H1 (cell line): ENCODE results near the gene IQCM. TPM values are rescaled to one million over a fixed set of nuclear protein-coding genes. Genes with fewer than 3 reads are reported as not detected.

Source experiments
- CTCF ChIA-PET: fragments of 300-600 bp; sonication (Branson Sonifier 250); formaldehyde crosslinking; loops from one replicate; lab custom pipeline; 2021; ENCODE audit not compliant: partially characterized antibody; lab: Charles Lee
- POLR2A ChIA-PET: fragments of 300-600 bp; sonication (Branson Sonifier 250); formaldehyde crosslinking; loops from one replicate; lab custom pipeline; 2021; ENCODE audit warnings: inconsistent platforms; ENCODE audit not compliant: partially characterized antibody; lab: Charles Lee
- DNase-seq, 2 experiments: peaks; one replicate each; pipeline versions ENCODE4 v3.0.0 to v3.0.0-alpha.2; 2010 to 2022; ENCODE audit warnings: low spot score in 2 of 2, low read depth in 1 of 2, mixed read lengths in 1 of 2
- FAIRE-seq: peaks from 2 replicates; lab custom pipeline; 2011; peaks lifted over from hg19 to GRCh38; lab: Jason Lieb, UNC
- H2AFZ ChIP-seq: 2 replicates; pipeline ENCODE4 v1.8.1; 2012; ENCODE audit warnings: low read length, inconsistent platforms
- H2AK5ac ChIP-seq: 2 replicates; pipeline ENCODE4 v1.6.1; 2013; ENCODE audit warnings: low read depth, low read length
- H2BK120ac ChIP-seq: replicated peaks from 2 replicates; pipeline ENCODE3; 2013; ENCODE audit warnings: low read depth, low read length, inconsistent platforms
- H2BK12ac ChIP-seq: 2 replicates; pipeline ENCODE4 v1.6.1; 2013; ENCODE audit warnings: low read depth, low read length
- H2BK15ac ChIP-seq: 2 replicates; pipeline ENCODE4 v1.6.1; 2013; ENCODE audit warnings: low read length
- H2BK20ac ChIP-seq: 2 replicates; pipeline ENCODE4 v1.6.1; 2013; ENCODE audit warnings: low read length
- H2BK5ac ChIP-seq: 2 replicates; pipeline ENCODE4 v1.6.1; 2013; ENCODE audit warnings: low read depth, low read length
- H3K14ac ChIP-seq: 2 replicates; pipeline ENCODE4 v1.6.1; 2013; ENCODE audit warnings: inconsistent platforms; ENCODE audit not compliant: insufficient read length
- H3K18ac ChIP-seq: 2 replicates; pipeline ENCODE4 v1.6.1; 2013; ENCODE audit warnings: low read length; ENCODE audit errors: extremely low read depth
- H3K23ac ChIP-seq: 2 replicates; pipeline ENCODE4 v1.6.1; 2013; ENCODE audit warnings: inconsistent platforms; ENCODE audit not compliant: insufficient read length
- H3K23me2 ChIP-seq: 2 replicates; pipeline ENCODE4 v1.6.1; 2013; ENCODE audit warnings: low read depth, low read length
- H3K27ac ChIP-seq: 2 replicates; pipeline ENCODE4 v1.6.1; 2011; ENCODE audit warnings: low read depth, low read length, inconsistent platforms
- H3K27me3 ChIP-seq, 4 experiments: replicated peaks in 1 of 4; 1 replicate in 1 of 4; 2 replicates in 3 of 4; pipeline versions ENCODE4 v1.6.1 to v1.8.1; 2011 to 2013; ENCODE audit warnings: low read length in 3 of 4, mild to moderate bottlenecking in 3 of 4, inconsistent platforms in 2 of 4, mixed read lengths in 2 of 4, moderate library complexity in 1 of 4; ENCODE audit not compliant: control insufficient read depth in 3 of 4, insufficient read depth in 3 of 4; ENCODE audit errors: extremely low read depth in 1 of 4
- H3K36me3 ChIP-seq, 4 experiments: 2 replicates each; pipeline versions ENCODE4 v1.6.1 to v1.8.1; 2011 to 2013; ENCODE audit warnings: mild to moderate bottlenecking in 4 of 4, low read length in 3 of 4, moderate library complexity in 2 of 4, control low read depth in 1 of 4, inconsistent platforms in 1 of 4; ENCODE audit not compliant: insufficient read depth in 4 of 4, control insufficient read depth in 2 of 4
- H3K4ac ChIP-seq: replicated peaks from 2 replicates; pipeline ENCODE3; 2013; ENCODE audit warnings: low read length, low read depth, mixed read lengths, inconsistent platforms; ENCODE audit not compliant: insufficient read length
- H3K4me1 ChIP-seq, 4 experiments: replicated peaks in 1 of 4; 1 replicate in 1 of 4; 2 replicates in 3 of 4; pipeline versions ENCODE4 v1.6.1 to v1.8.1; 2011 to 2013; ENCODE audit warnings: low read length in 3 of 4, inconsistent platforms in 2 of 4, mixed read lengths in 1 of 4; ENCODE audit not compliant: insufficient read depth in 4 of 4, control insufficient read depth in 3 of 4
- H3K4me2 ChIP-seq, 2 experiments: 2 replicates each; pipeline versions ENCODE4 v1.6.1 to v1.8.1; 2011 to 2013; ENCODE audit warnings: low read depth in 2 of 2, low read length in 2 of 2, control low read depth in 1 of 2, inconsistent platforms in 1 of 2, mild to moderate bottlenecking in 1 of 2; ENCODE audit not compliant: insufficient read depth in 1 of 2
- H3K4me3 ChIP-seq, 4 experiments: fragments of 200-600, 300-600 bp in 1 of 4; sonication (generic), shearing (Covaris generic), sonication (Bioruptor Twin) in 1 of 4; 2 replicates each; pipeline versions ENCODE4 v1.5.1 to v1.8.1; 2011 to 2016; ENCODE audit warnings: low read length in 4 of 4, low read depth in 3 of 4, control low read depth in 2 of 4, inconsistent platforms in 2 of 4, mild to moderate bottlenecking in 2 of 4, mixed read lengths in 1 of 4, moderate library complexity in 1 of 4; ENCODE audit not compliant: insufficient read depth in 2 of 4; ENCODE audit errors: extremely low read depth in 1 of 4
- H3K56ac ChIP-seq: replicated peaks from 2 replicates; pipeline ENCODE3; 2013; ENCODE audit warnings: low read depth, mild to moderate bottlenecking, mixed read lengths, low read length, inconsistent platforms; ENCODE audit not compliant: insufficient read length
- H3K79me1 ChIP-seq: 2 replicates; pipeline ENCODE4 v1.6.1; 2013; ENCODE audit warnings: low read depth, low read length, control low read depth
- H3K79me2 ChIP-seq, 2 experiments: 2 replicates each; pipeline versions ENCODE4 v1.6.1 to v1.8.1; 2012 to 2013; ENCODE audit warnings: low read length in 2 of 2, mild to moderate bottlenecking in 2 of 2, inconsistent platforms in 1 of 2; ENCODE audit not compliant: insufficient read depth in 2 of 2, control insufficient read depth in 1 of 2
- H3K9ac ChIP-seq, 4 experiments: replicated peaks in 1 of 4; 1 replicate in 1 of 4; 2 replicates in 3 of 4; pipeline versions ENCODE4 v1.6.1 to v1.8.1; 2011 to 2013; ENCODE audit warnings: low read depth in 3 of 4, low read length in 3 of 4, control low read depth in 2 of 4, mild to moderate bottlenecking in 2 of 4, moderate library complexity in 2 of 4, inconsistent platforms in 1 of 4; ENCODE audit errors: extremely low read depth in 1 of 4
- H3K9me3 ChIP-seq, 2 experiments: 2 replicates each; pipeline versions ENCODE4 v1.6.1 to v1.8.1; 2012 to 2013; ENCODE audit warnings: mild to moderate bottlenecking in 2 of 2, moderate library complexity in 2 of 2, control low read depth in 1 of 2, inconsistent platforms in 1 of 2, low read depth in 1 of 2, low read length in 1 of 2, mixed read lengths in 1 of 2; ENCODE audit not compliant: insufficient read depth in 2 of 2
- H4K20me1 ChIP-seq, 2 experiments: replicated peaks in 1 of 2; 2 replicates each; pipeline versions ENCODE3 to v1.8.1; 2011 to 2013; ENCODE audit warnings: inconsistent platforms in 2 of 2, low read length in 2 of 2, mild to moderate bottlenecking in 1 of 2; ENCODE audit not compliant: insufficient read depth in 2 of 2, control insufficient read depth in 1 of 2
- H4K5ac ChIP-seq: 2 replicates; pipeline ENCODE4 v1.6.1; 2013; ENCODE audit warnings: low read length, low read depth, mixed read lengths, inconsistent platforms; ENCODE audit not compliant: insufficient read length
- H4K8ac ChIP-seq: 2 replicates; pipeline ENCODE4 v1.8.0; 2013; ENCODE audit warnings: mild to moderate bottlenecking, moderate library complexity, low read length, inconsistent platforms; ENCODE audit not compliant: insufficient read depth; ENCODE audit errors: extremely low read depth
- H4K91ac ChIP-seq: replicated peaks from 2 replicates; pipeline ENCODE3; 2013; ENCODE audit warnings: low read length, mixed read lengths, inconsistent platforms; ENCODE audit not compliant: insufficient read length
- POU5F1 ChIP-seq: IDR thresholded peaks from 2 replicates; pipeline ENCODE4 v1.6.1; 2011; ENCODE audit warnings: low read depth, mild to moderate bottlenecking, low read length, moderate library complexity
- SUZ12 ChIP-seq: fragments of 200-600 bp; sonication (generic); IDR thresholded peaks from 2 replicates; pipeline ENCODE4 v1.6.1; 2012; ENCODE audit warnings: mild to moderate bottlenecking, inconsistent platforms, low read length, moderate library complexity, mixed read lengths
- TEAD4 ChIP-seq: IDR thresholded peaks from 2 replicates; pipeline ENCODE4 v1.6.1; 2012; ENCODE audit warnings: low read depth, low read length, inconsistent platforms, mixed read lengths
- WGBS, 2 experiments: shearing (Covaris generic) in 1 of 2; methylation state at CpG; one replicate each; pipeline versions ENCODE4 v1.1.6 to v1.1.7; 2013 to 2015; ENCODE audit warnings: low lambda C conversion rate in 2 of 2, mixed read lengths in 2 of 2, inconsistent platforms in 1 of 2, low coverage in 1 of 2, missing lambda C conversion rate in 1 of 2; ENCODE audit not compliant: insufficient replicate concordance in 2 of 2, insufficient coverage in 1 of 2, insufficient read length in 1 of 2; ENCODE audit errors: extremely low coverage in 1 of 2, missing lambda C conversion rate in 1 of 2; 5-methylcytosine and 5-hydroxymethylcytosine counted together
- polyA plus RNA-seq, 7 experiments: library from polyadenylated mRNA; depleted of rRNA in 3 of 7; stranded (reverse) in 5 of 7; unstranded in 2 of 7; fragments of >200 nt in 5 of 7; fragments of 200-250 nt in 2 of 7; gene quantifications; 1 replicate in 5 of 7; 2 replicates in 1 of 7; 4 replicates in 1 of 7; pipeline versions ENCODE4 v1.2.1 to v1.2.3, GENCODE V29; 2011 to 2013; ENCODE audit warnings: missing spikeins in 2 of 7, mixed read lengths in 2 of 7
- total RNA-seq: library from RNA; stranded (reverse); fragmentation: NEBNext Ultra II Directional; extraction: Animal tissue kit (Norgen Biotek cat#: 25700); gene quantifications from 2 replicates; pipeline ENCODE4 v1.2.1, GENCODE V29; 2021

IQCM gene
- total and polyA plus RNA-seq, 2 of the 8 experiments (the other 6 are each of a cell fraction or from before 2014, with no cell fraction given): not detected

DNA sequence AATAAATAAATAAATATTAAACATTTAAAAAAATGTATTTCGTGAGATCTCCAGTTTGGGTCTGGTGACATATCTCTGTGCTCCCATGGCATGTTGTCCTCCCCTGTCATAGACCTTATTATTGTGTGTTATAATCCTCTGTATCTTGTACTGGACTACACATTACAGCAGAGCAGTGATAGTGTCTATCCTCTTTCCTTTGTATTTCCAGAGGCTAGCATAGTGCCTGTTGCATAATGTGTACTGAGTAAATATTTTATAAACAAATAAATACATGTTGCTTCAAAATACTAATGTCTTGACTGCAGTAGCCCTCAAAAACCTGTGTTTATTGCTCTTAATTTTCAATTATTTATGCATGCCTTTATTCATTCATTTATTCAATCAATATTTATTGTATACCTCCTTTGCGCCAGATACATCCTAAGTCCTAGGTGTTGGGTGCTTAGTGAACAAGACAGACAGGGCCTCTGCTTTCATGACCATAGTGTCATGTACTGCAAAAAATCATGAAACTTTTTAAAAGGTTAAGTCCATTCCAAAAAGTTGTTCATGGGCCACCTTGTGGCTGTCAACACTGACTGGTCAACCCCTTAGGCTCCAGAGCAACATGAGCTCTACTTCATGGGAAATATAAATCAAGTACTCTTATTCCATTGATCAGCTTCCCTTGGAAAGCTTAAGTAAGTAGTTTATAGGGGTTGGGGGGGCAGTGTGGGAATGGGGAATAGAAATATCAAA, 303.9 kb downstream of the IQCM start:
- Histone ChIP-seq H2AFZ (no peak overlapping the region), H3K4ac (no peak overlapping the region), H3K18ac (no peak overlapping the region), H2BK5ac (no peak overlapping the region), H4K5ac (no peak overlapping the region), H3K23me2 (no peaks in the 10 kb centered on the region), H3K4me1 (no peaks in the 10 kb centered on the region), H3K79me1 (no peaks in the 10 kb centered on the region), H4K91ac (no peak overlapping the region), H2AK5ac (no peak overlapping the region), H2BK15ac (no peak overlapping the region), H3K27ac (no peak overlapping the region), H3K4me2 (no peak overlapping the region), H3K36me3 (no peaks in the 10 kb centered on the region), H3K9me3 (peaks cover 3 to 4% of the 10 kb centered on the region in 2 experiments; a peak in 2 of 4 replicates), H3K56ac (no peak overlapping the region), H3K79me2 (no peaks in the 10 kb centered on the region), H3K4me3 (no peak overlapping the region), H2BK20ac (no peak overlapping the region), H4K20me1 (no peaks in the 10 kb centered on the region), H4K8ac (no peak overlapping the region), H2BK120ac (no peak overlapping the region), H3K23ac (no peak overlapping the region), H3K27me3 (no peaks in the 10 kb centered on the region), H2BK12ac (no peak overlapping the region), H3K14ac (no peak overlapping the region), H3K9ac (no peak overlapping the region)
- WGBS, 2 experiments: 96% methylated on average over 2 of the region's 2 CpGs; no CpG with 5 or more reads in 1 of the 2 experiments
- ChIA-PET POLR2A (interaction anchor here (0.6 kb wide), 1 partner anchor 9 kb away, joined by 3 read pairs; no protein-coding TSS in a partner anchor), CTCF (interaction anchor here (1.0 to 1.1 kb wide), 2 partner anchors 10 to 16 kb away, joined by 3 to 4 read pairs; no protein-coding TSS in a partner anchor)
- TF ChIP-seq TEAD4 (no peak), SUZ12 (no peak), POU5F1 (no peak)
- no peak for FAIRE-seq
- no peak for DNase-seq
